Measurements from ENCODE around the gene ZNF488.
"Not testable (repeated sequence)": the region's sequence is repeated elsewhere in the genome, so short reads cannot be mapped to it uniquely, and the experiment has no call there.

ZNF488 gene

GRCh38 chr10:47384148-47384921, at the start of gene ZNF488:
ZNF488 (minus strand) TSS chr10:47384293; CDS start chr10:47368829, 15,464 bp downstream.
- peak; percentile 90 for DNase-seq

GRCh38 chr10:47425813-47426419, 41.8 kb upstream of the ZNF488 start:
- peak; percentile 28 for DNase-seq

- DNase-seq, result no peak
Measured at GRCh38 chr10:47424231-47424630, 40.1 kb upstream of the ZNF488 start.

GRCh38 chr10:47423476-47423875, 39.4 kb upstream of the ZNF488 start:
- no peak for DNase-seq

GRCh38 chr10:47421057-47421952, 37.2 kb upstream of the ZNF488 start:
- DNase-seq, result no peak

GRCh38 chr10:47420305-47421056, 36.4 kb upstream of the ZNF488 start:
- DNase-seq, result no peak

- DNase-seq, result no peak
Measured at GRCh38 chr10:47419421-47419820, 35.3 kb upstream of the ZNF488 start.

GRCh38 chr10:47418966-47419365, 34.9 kb upstream of the ZNF488 start:
- DNase-seq, result no peak

- DNase-seq, result no peak
Measured at GRCh38 chr10:47418321-47418720, 34.2 kb upstream of the ZNF488 start.

- not testable (repeated sequence) for DNase-seq
Measured at GRCh38 chr10:47416305-47417218, 32.5 kb upstream of the ZNF488 start.

GRCh38 chr10:47415520-47416304, 31.6 kb upstream of the ZNF488 start:
- DNase-seq, result no peak

GRCh38 chr10:47414752-47415519, 30.8 kb upstream of the ZNF488 start:
- DNase-seq, result no peak

- DNase-seq, result no peak
Measured at GRCh38 chr10:47414227-47414592, 30.1 kb upstream of the ZNF488 start.

GRCh38 chr10:47413531-47414226, 29.6 kb upstream of the ZNF488 start:
- no peak for DNase-seq

- no peak for DNase-seq
Measured at GRCh38 chr10:47412869-47413268, 28.8 kb upstream of the ZNF488 start.

GRCh38 chr10:47412177-47412730, 28.2 kb upstream of the ZNF488 start:
- no peak for DNase-seq

GRCh38 chr10:47410862-47411261, 26.8 kb upstream of the ZNF488 start:
- no peak for DNase-seq

GRCh38 chr10:47410271-47410670, 26.2 kb upstream of the ZNF488 start:
- DNase-seq, result no peak

GRCh38 chr10:47409866-47410256, 25.8 kb upstream of the ZNF488 start:
- peak; percentile 40 for DNase-seq
